Omental fat pad (tissue), 4 donors: Measurements from ENCODE around the gene LHCGR. TPM values are rescaled to one million over a fixed set of nuclear protein-coding genes. Genes with fewer than 3 reads are reported as not detected.

Experiments used
- ATAC-seq: fragments of 150-250 bp; one replicate; pipeline ENCODE4 v1.9.1; 2016; ENCODE audit warnings: mild to moderate bottlenecking, moderate library complexity; ENCODE audit not compliant: low FRiP score
- DNase-seq: peaks from one replicate; pipeline ENCODE4 v3.0.0-alpha.2; 2019; ENCODE audit warnings: low spot score
- CTCF ChIP-seq, 3 donors: fragments of 450-650 bp; IDR thresholded peaks; one replicate each; pipeline ENCODE4 v1.5.1; 2016 to 2017; ENCODE audit warnings: antibody characterized with exemption in 3 of 3, mild to moderate bottlenecking in 3 of 3, moderate library complexity in 2 of 3
- total RNA-seq, 4 donors: library from RNA; depleted of rRNA; stranded (reverse); fragments of >200 nt; gene quantifications; one replicate each; pipeline ENCODE4 v1.1.0, GENCODE V29; 2016

Gene LHCGR
- total RNA-seq, 4 donors from 2014 or later: 0.96 to 13.1 (median 1.2) TPM; not detected in 1

GRCh38 chr2:48760826-48761225, 5.3 kb upstream of the LHCGR start:
- DNase-seq (no peak), ATAC-seq (no peak)
- no peak for TF ChIP-seq CTCF (IDR thresholded peaks at IDR 0.05)

- ATAC-seq (no peak), DNase-seq (no peak)
- no peak for TF ChIP-seq CTCF (IDR thresholded peaks at IDR 0.05)
Measured at GRCh38 chr2:48759682-48760081, 4.2 kb upstream of the LHCGR start.

- DNase-seq (no peak), ATAC-seq (no peak)
- no peak for TF ChIP-seq CTCF (IDR thresholded peaks at IDR 0.05)
Measured at GRCh38 chr2:48756289-48756688, 765 bp upstream of the LHCGR start.

GRCh38 chr2:48754874-48755273, 650 bp downstream of the LHCGR start:
- DNase-seq (no peak), ATAC-seq (no peak)
- no peak for TF ChIP-seq CTCF (IDR thresholded peaks at IDR 0.05)

- no peak for DNase-seq
- TF ChIP-seq CTCF (IDR thresholded peaks at IDR 0.05): no peak
- ATAC-seq: no peak
Measured at GRCh38 chr2:48753228-48753627, 2.3 kb downstream of the LHCGR start.

- DNase-seq (no peak), ATAC-seq (no peak)
- no peak for TF ChIP-seq CTCF (IDR thresholded peaks at IDR 0.05)
Measured at GRCh38 chr2:48750128-48750739, 5.3 kb downstream of the LHCGR start.

- ATAC-seq (no peak), DNase-seq (no peak)
- no peak for TF ChIP-seq CTCF (IDR thresholded peaks at IDR 0.05)
Measured at GRCh38 chr2:48749291-48750127, 6.0 kb downstream of the LHCGR start.
